HG03520 (cell line): ENCODE measurements around the gene FLT4.

Source experiments
- ATAC-seq: cut with Tn5 transposase; IDR thresholded peaks from one replicate; pipeline ENCODE4 v1.9.1; 2021; ENCODE audit warnings: mild to moderate bottlenecking, moderate library complexity; ENCODE audit not compliant: unreplicated experiment

FLT4 gene

GRCh38 chr5:180643191-180643851 lies 6.1 kb downstream of the FLT4 start:
- no peak for ATAC-seq

- no peak for ATAC-seq
Observed at GRCh38 chr5:180642779-180643178, 6.6 kb downstream of the FLT4 start.

GRCh38 chr5:180642181-180642775 lies 7.1 kb downstream of the FLT4 start:
- no peak for ATAC-seq

GRCh38 chr5:180641566-180641900 lies 7.9 kb downstream of the FLT4 start:
- no peak for ATAC-seq

- ATAC-seq: no peak
Observed at GRCh38 chr5:180640861-180641565, 8.4 kb downstream of the FLT4 start.

GRCh38 chr5:180640611-180640860 lies 8.9 kb downstream of the FLT4 start:
- ATAC-seq: no peak

GRCh38 chr5:180639741-180640610 lies 9.4 kb downstream of the FLT4 start:
- ATAC-seq: no peak

- no peak for ATAC-seq
Observed at GRCh38 chr5:180639287-180639686, 10.1 kb downstream of the FLT4 start.

- no peak for ATAC-seq
Observed at GRCh38 chr5:180637962-180638680, 11.3 kb downstream of the FLT4 start.

- ATAC-seq: no peak
Observed at GRCh38 chr5:180636403-180637075, 12.9 kb downstream of the FLT4 start.

GRCh38 chr5:180636016-180636402 lies 13.4 kb downstream of the FLT4 start:
- ATAC-seq: no peak

GRCh38 chr5:180633283-180634177 lies 15.9 kb downstream of the FLT4 start:
- no peak for ATAC-seq

GRCh38 chr5:180632768-180633167 lies 16.6 kb downstream of the FLT4 start:
- ATAC-seq: no peak

- ATAC-seq: no peak
Observed at GRCh38 chr5:180631549-180632383, 17.6 kb downstream of the FLT4 start.

GRCh38 chr5:180630426-180630825 lies 19.0 kb downstream of the FLT4 start:
- ATAC-seq: no peak

- ATAC-seq: no peak
Observed at GRCh38 chr5:180629831-180630382, 19.5 kb downstream of the FLT4 start.

- ATAC-seq: no peak
Observed at GRCh38 chr5:180628827-180629750, 20.3 kb downstream of the FLT4 start.
